ENCODE measurements around the gene FAM50A. TPM values are rescaled to one million over a fixed set of nuclear protein-coding genes. Genes with fewer than 3 reads are reported as not detected.

Gene FAM50A
- total RNA-seq, 1 donor from 2014 or later, result 77.0 TPM

DNA sequence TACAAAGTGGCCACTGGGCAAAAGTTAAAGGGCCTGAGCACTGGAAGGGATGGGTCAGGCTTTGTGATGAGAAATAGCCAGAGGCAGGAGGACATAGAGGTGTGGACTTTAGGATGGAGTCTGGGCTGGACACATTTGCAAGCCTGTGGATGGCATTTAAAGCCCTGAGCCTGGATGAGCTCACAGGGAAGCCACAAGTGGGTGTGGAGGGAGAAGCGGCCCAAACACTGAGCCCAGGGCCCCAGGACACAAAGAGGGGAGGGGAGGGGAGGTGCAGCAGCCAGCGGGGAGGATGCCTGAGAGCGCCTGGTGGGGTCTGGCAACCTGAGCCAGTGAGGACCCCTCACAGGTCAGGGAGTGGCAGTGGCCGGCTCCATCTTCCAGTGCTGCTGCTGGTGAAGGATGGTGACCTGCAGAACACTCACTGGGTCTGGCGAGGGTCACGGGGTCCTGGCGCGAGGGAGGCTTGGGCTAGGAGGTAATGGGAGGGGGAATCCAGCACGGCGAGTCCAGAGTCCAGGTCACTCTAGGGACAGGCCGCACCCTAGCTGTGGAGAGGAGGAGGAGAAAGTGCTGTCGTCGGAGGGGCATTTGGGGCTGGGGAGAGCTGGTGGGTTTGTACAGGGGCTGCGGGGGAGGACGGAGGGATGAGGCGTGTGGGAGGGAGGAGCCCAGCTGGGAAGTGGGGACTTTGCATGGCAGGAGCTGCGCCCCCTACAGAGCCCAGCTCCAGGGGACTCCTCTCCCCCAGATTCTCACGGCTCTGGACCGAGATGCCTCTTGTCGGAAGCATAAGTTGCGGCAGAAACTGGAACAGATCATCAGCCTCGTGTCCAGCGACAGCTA is 28.1 kb downstream of the FAM50A start:
- DNase-seq (ENCODE audit: low spot score), result no peak
- Mint-ChIP-seq H3K4me1 (ENCODE audit: unreplicated experiment) (no peaks in the 10 kb centered on the region), H3K36me3 (ENCODE audit: low read depth, unreplicated experiment) (peaks cover 4% of the 10 kb centered on the region), H3K27ac (ENCODE audit: unreplicated experiment) (no peak overlapping the region), H3K9me3 (ENCODE audit: unreplicated experiment) (no peaks in the 10 kb centered on the region), H3K27me3 (ENCODE audit: unreplicated experiment) (peaks cover 3% of the 10 kb centered on the region), H3K4me3 (ENCODE audit: unreplicated experiment) (no peak overlapping the region)
- TF ChIP-seq, protein P1, sequence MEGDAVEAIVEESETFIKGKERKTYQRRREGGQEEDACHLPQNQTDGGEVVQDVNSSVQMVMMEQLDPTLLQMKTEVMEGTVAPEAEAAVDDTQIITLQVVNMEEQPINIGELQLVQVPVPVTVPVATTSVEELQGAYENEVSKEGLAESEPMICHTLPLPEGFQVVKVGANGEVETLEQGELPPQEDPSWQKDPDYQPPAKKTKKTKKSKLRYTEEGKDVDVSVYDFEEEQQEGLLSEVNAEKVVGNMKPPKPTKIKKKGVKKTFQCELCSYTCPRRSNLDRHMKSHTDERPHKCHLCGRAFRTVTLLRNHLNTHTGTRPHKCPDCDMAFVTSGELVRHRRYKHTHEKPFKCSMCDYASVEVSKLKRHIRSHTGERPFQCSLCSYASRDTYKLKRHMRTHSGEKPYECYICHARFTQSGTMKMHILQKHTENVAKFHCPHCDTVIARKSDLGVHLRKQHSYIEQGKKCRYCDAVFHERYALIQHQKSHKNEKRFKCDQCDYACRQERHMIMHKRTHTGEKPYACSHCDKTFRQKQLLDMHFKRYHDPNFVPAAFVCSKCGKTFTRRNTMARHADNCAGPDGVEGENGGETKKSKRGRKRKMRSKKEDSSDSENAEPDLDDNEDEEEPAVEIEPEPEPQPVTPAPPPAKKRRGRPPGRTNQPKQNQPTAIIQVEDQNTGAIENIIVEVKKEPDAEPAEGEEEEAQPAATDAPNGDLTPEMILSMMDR (IDR thresholded peaks at IDR 0.05; ENCODE audit: unreplicated experiment), result no peak

DNA sequence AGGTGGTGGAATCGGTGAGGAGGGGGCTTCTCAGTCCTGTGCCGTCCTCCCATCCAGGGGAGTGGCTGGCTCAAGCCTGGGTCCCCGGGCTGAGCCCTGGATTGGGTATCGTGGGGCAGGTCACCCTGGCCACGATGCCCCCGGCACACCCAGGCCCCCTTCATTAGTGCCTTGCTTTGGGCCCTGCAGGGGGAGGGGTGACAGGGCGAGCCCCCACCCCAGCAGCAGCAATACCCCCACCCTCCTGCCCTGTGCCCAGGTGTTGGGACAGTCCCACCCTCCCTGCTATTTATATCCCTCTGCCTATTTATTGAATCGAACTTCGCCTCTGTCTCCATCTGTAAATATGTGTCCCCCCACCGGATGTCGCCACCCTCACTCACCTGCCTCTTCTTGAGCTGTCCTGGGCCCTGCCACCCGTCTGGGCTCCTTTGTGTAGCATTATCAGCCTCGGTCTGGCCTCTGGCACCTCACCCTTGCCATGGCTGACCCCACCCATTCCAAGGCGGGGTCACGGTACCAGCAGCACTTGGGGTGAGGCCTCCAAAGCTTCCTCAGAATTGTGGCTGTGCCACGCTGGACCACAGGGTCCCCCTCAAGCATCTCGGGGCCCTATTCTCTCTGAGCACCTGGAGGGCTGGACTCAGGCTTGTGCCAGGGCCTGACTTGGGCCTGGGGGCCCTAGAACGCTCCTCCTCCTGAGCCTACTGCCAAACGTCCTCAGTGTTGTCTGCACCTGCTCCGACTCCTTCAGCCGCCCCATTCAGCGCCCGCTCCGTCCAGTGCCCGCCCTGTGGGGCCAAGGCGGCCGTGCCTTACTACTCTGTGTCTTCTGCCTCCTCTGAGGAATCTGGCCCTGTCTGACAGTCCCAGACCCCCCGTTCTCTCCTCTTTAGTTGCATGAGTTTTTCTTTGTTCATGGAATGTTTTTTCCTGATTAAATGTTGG is 29.0 kb downstream of the FAM50A start:
- Mint-ChIP-seq H3K27ac (ENCODE audit: unreplicated experiment) (no peak overlapping the region), H3K4me1 (ENCODE audit: unreplicated experiment) (no peaks in the 10 kb centered on the region), H3K36me3 (ENCODE audit: low read depth, unreplicated experiment) (peaks cover 4% of the 10 kb centered on the region), H3K9me3 (ENCODE audit: unreplicated experiment) (no peaks in the 10 kb centered on the region), H3K4me3 (ENCODE audit: unreplicated experiment) (no peak overlapping the region), H3K27me3 (ENCODE audit: unreplicated experiment) (peaks cover 3% of the 10 kb centered on the region)
- no peak for DNase-seq (ENCODE audit: low spot score)
- TF ChIP-seq, protein P1 (IDR thresholded peaks at IDR 0.05; ENCODE audit: unreplicated experiment), result no peak

DNA sequence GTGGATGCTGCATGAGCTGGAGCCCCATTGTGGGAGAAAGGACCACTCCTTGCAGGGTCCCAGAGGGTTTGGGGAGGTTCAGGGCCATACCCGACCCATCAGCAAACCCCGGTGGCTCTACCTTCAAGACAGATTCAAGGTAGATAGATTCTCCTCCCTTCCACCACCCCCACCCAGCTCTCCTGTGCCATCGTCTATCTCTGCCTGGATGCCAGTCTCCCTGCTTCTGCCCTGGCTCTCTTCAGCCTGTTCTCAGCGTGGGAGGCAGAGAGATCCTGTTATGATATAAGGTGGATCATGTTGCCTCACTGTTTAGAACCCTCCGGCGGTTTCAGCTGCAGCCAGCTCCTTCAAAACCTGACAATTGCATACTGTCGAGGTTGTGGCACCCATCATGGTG is 29.7 kb downstream of the FAM50A start:
- Mint-ChIP-seq H3K27ac (ENCODE audit: unreplicated experiment) (no peak overlapping the region), H3K4me3 (ENCODE audit: unreplicated experiment) (no peak overlapping the region), H3K4me1 (ENCODE audit: unreplicated experiment) (no peaks in the 10 kb centered on the region), H3K9me3 (ENCODE audit: unreplicated experiment) (no peaks in the 10 kb centered on the region), H3K36me3 (ENCODE audit: low read depth, unreplicated experiment) (peaks cover 4% of the 10 kb centered on the region), H3K27me3 (ENCODE audit: unreplicated experiment) (peaks cover 3% of the 10 kb centered on the region)
- DNase-seq (ENCODE audit: low spot score), result no peak
- TF ChIP-seq, protein P1 (IDR thresholded peaks at IDR 0.05; ENCODE audit: unreplicated experiment), result no peak

DNA sequence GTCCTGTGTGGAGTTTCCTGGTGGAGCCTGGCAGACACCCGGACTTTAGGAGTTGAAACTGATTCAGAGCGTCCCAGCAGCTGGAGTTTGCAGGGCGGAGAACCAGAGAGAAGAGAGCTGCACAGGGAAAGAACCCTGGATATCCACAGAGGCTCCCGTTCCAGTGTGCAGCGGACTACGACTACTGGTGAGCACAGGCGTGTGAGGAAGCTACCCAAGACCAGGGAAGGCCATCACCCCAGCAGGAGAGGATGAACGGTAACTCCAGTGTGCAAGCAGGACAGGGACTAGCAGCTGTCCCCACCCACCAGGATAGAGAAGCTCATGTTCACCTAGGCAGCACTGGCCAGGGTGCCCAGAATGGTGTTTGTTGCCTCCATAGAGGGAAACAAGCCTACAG is 32.9 kb downstream of the FAM50A start:
- Mint-ChIP-seq H3K27ac (ENCODE audit: unreplicated experiment) (no peak overlapping the region), H3K9me3 (ENCODE audit: unreplicated experiment) (no peaks in the 10 kb centered on the region), H3K4me3 (ENCODE audit: unreplicated experiment) (no peak overlapping the region), H3K27me3 (ENCODE audit: unreplicated experiment) (peaks cover 2% of the 10 kb centered on the region), H3K4me1 (ENCODE audit: unreplicated experiment) (no peaks in the 10 kb centered on the region), H3K36me3 (ENCODE audit: low read depth, unreplicated experiment) (peaks cover 4% of the 10 kb centered on the region)
- TF ChIP-seq, protein P1 (IDR thresholded peaks at IDR 0.05; ENCODE audit: unreplicated experiment), result no peak
- no peak for DNase-seq (ENCODE audit: low spot score)
